Fibroblast of lung (primary cell): Measurements from ENCODE around the gene DPH6.

ENCODE experiments used
- EZH2 ChIP-seq: IDR thresholded peaks from 2 replicates; pipeline ENCODE4 v1.5.1; 2012; ENCODE audit warnings: low read length, control low read depth, mild to moderate bottlenecking; ENCODE audit errors: missing control alignments
- TF ChIP-seq, protein P1 (sequence below), 2 donors: IDR thresholded peaks in 1 of 2; conservative IDR thresholded peaks in 1 of 2; 1 replicate in 1 of 2; 2 replicates in 1 of 2; pipeline ENCODE4 v1.5.1; 2011 to 2012; ENCODE audit warnings: low read length in 2 of 2, control low read depth in 1 of 2, inconsistent platforms in 1 of 2, low read depth in 1 of 2, mild to moderate bottlenecking in 1 of 2

DNA sequence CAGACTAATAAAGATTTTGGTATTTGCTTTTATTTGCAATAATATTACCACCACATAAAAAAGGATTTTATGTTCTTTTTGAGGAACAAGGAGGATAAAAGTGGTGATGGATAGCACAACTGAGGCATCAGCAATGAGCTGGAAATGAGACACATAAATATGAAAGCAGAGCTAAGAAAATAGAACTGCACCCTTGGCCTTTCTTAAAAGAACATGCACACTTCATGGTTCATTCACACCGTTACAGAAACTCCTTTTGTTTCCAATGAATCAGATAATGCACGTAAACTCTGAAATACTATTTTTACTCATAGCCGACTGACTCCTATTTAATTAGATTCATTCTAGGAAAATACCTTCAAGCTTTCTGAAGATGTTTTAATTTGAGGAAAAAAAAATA lies 19.9 kb upstream of the DPH6 start:
- TF ChIP-seq, protein P1, sequence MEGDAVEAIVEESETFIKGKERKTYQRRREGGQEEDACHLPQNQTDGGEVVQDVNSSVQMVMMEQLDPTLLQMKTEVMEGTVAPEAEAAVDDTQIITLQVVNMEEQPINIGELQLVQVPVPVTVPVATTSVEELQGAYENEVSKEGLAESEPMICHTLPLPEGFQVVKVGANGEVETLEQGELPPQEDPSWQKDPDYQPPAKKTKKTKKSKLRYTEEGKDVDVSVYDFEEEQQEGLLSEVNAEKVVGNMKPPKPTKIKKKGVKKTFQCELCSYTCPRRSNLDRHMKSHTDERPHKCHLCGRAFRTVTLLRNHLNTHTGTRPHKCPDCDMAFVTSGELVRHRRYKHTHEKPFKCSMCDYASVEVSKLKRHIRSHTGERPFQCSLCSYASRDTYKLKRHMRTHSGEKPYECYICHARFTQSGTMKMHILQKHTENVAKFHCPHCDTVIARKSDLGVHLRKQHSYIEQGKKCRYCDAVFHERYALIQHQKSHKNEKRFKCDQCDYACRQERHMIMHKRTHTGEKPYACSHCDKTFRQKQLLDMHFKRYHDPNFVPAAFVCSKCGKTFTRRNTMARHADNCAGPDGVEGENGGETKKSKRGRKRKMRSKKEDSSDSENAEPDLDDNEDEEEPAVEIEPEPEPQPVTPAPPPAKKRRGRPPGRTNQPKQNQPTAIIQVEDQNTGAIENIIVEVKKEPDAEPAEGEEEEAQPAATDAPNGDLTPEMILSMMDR (conservative IDR thresholded peaks at IDR 0.05 in 1 of 2, IDR thresholded peaks at IDR 0.05 in 1 of 2; ENCODE audit: low read depth in 1 of 2, low read length in 2 of 2), result no peak
- TF ChIP-seq EZH2, result no peak
